Loucy (cell line): ENCODE data around the gene RAPSN.

ENCODE experiments used
- CTCF ChIP-seq: fragments of 200-600 bp; sonication (generic); conservative IDR thresholded peaks from 2 replicates; pipeline ENCODE4 v1.5.1; 2014; ENCODE audit warnings: mild to moderate bottlenecking, antibody characterized with exemption, low read length
- EZH2phosphoT487 ChIP-seq: fragments of 200-600 bp; IDR thresholded peaks from 2 replicates; pipeline ENCODE4 v1.6.1; 2018; ENCODE audit warnings: antibody characterized with exemption, mild to moderate bottlenecking, moderate library complexity, borderline replicate concordance

- no peak for TF ChIP-seq CTCF
- no peak for TF ChIP-seq EZH2phosphoT487
Measured at GRCh38 chr11:47495011-47495855, 46.3 kb upstream of the RAPSN start.
